GM12801 (cell line): ENCODE results near the gene DGKG.

Experiments used
- TF ChIP-seq, protein P1 (sequence below): IDR thresholded peaks from one replicate; pipeline ENCODE4 v1.5.1; 2011; ENCODE audit warnings: control low read depth; ENCODE audit not compliant: insufficient read length; ENCODE audit errors: extremely low read depth

DGKG gene

DNA sequence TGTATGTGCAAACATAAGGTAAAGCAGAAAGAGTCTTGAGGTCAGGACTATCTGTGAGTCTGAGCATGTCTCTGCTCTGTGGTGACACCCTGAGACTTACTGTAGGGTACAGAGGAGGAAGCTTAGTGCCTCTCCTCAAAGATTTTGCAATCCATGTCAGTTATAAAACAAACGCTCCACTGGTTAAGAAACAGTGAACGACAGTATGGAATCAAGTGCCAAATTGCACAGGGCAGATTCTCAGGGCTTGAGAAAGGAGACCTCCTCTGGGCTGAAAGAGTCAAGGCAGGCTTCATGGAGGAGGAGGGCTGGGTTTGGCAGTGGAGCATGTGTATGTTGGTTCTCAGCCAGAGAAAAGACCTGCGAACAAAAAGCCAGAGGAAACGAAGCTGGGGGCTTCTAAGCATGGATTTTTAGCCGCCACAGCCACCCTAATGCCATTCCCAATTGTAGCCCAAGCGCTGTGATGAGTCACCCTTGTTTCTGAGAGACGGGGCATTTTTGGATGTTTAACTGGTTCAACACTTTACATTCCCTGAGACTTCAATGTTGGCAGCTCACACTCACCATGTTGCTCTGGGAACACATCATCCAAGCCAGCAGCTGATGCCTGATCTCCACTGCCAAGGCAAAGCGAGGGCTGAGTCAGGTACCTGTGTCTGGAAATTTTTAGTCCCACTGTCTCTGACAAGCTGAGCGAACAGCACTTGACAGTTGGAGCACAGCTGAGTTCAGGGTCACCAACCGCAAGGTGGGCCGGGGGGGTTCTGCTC lies 3.4 kb upstream of the DGKG start:
- TF ChIP-seq, protein P1, sequence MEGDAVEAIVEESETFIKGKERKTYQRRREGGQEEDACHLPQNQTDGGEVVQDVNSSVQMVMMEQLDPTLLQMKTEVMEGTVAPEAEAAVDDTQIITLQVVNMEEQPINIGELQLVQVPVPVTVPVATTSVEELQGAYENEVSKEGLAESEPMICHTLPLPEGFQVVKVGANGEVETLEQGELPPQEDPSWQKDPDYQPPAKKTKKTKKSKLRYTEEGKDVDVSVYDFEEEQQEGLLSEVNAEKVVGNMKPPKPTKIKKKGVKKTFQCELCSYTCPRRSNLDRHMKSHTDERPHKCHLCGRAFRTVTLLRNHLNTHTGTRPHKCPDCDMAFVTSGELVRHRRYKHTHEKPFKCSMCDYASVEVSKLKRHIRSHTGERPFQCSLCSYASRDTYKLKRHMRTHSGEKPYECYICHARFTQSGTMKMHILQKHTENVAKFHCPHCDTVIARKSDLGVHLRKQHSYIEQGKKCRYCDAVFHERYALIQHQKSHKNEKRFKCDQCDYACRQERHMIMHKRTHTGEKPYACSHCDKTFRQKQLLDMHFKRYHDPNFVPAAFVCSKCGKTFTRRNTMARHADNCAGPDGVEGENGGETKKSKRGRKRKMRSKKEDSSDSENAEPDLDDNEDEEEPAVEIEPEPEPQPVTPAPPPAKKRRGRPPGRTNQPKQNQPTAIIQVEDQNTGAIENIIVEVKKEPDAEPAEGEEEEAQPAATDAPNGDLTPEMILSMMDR: no peak

- TF ChIP-seq, protein P1: no peak
These were observed 954 bp upstream of the DGKG start for GRCh38 chr3:186362988-186363387.

GRCh38 chr3:186362537-186362842 lies 456 bp upstream of the DGKG start:
- TF ChIP-seq, protein P1: no peak

DNA sequence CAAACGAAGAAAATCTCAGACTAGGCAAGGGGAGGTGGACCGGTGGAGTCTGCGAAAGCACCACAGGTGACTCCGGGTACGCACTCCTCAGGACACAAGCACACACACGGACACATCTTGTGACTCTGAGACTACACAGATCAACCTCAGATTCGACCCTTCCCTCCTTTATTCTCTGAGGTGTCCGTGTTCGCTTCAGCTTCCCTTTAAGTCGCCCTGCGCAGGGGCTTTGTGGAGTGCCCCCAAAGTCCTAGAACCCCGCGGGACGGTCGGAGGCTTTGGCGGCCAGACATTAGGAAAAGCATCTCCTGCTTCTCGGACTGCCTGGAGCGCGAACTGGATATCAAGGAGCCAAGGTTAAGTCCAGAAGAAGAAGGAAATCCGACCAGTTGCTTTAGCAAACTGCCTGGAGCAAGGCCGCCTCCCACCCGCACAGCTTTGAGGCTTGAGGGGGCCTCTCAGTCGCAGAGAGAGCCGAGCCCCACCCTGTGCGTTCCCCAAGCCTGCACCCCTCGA lies 730 bp downstream of the DGKG start:
- TF ChIP-seq, protein P1: no peak

DNA sequence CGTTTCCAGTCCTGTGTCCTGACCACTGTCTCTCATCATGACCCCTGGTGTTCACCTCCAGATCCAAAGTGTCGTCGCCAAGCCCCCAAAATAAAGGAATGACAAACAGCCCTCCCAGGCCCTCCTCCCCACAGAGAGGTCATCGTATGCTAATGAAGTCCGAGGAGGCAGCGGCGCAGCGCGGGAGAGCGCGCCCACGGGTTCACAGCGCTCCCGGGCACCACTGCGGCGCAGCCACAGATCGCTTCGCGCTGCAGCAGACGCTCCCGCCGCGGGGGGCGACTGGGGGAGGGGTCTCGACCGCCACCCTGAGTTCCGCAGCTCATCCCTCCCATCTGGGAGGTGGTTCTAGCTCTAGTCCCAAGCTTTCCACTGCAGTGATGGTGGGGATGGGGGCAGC lies 1.3 kb downstream of the DGKG start:
- TF ChIP-seq, protein P1: no peak

- TF ChIP-seq, protein P1: no peak
These were observed 3.0 kb downstream of the DGKG start for GRCh38 chr3:186359078-186359477.

DNA sequence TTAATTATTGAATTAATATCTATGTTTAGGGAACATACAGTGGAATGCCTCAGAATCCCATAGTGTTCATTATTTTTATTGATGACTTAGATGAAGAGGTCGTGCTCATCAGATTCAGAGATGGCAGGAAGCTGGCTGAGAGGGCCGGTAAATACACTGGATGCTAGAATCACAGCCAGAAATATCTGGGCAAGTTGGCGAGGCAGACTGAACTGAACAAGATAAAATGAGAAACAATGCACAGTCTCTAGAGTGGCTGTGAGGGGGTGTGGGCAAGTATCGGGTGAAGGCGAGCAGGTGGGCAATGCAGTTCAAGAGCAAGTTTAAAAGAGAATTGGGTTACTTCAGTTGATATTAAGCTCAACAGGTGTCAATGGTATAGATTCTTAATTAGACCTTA lies 5.9 kb downstream of the DGKG start:
- TF ChIP-seq, protein P1: no peak

DNA sequence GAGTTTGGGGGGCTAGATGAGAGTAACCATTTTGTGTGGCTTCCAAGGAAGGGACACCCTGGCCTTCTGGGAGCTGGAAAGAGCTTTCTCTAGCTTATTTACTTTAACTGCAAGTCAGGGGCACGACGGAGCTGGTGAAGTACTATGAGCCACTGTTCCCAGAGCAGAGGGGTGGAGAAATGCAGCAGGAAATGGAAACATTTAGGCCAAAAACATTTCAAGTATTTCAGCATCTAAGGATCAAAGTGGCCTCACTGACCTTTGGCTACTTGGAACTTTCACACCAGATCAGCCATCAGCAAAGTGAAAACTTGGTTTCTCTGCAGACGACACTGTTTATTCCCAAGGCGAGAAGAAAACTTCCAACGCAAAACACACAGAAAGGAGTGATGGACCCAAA lies 7.9 kb downstream of the DGKG start:
- TF ChIP-seq, protein P1: no peak
